GM18502 (cell line): ENCODE data around the gene CYBA.

Source experiments
- ATAC-seq: cut with Tn5 transposase; IDR thresholded peaks from one replicate; pipeline ENCODE4 v1.9.1; 2021; ENCODE audit warnings: mild to moderate bottlenecking; ENCODE audit not compliant: unreplicated experiment, poor library complexity

Gene CYBA

GRCh38 chr16:88599092-88599733, 51.6 kb downstream of the CYBA start:
- ATAC-seq: no peak

- no peak for ATAC-seq
Observed at GRCh38 chr16:88597856-88598491, 52.9 kb downstream of the CYBA start.

- no peak for ATAC-seq
Observed at GRCh38 chr16:88596483-88596882, 54.4 kb downstream of the CYBA start.

DNA sequence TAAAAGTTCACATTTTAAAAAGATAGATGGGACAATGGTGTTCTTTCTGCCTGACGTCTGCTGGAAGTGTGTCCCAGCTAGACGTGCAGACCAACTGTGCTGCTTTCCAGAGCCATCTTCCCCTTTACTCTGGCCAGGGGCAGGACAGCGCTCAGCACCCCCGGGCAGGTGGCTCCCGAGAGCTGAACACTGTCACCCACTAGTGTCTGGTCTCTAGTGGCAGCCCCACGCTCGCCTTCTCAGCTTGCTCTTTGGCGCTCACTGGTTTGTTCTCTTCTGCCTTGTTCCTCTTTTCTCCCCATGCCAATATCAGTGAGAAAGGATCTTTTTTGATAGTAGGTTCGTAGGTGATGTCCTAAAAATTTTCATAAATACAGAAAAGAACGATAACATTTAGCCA, 54.9 kb downstream of the CYBA start:
- no peak for ATAC-seq

- no peak for ATAC-seq
Observed at GRCh38 chr16:88595101-88595500, 55.8 kb downstream of the CYBA start.

DNA sequence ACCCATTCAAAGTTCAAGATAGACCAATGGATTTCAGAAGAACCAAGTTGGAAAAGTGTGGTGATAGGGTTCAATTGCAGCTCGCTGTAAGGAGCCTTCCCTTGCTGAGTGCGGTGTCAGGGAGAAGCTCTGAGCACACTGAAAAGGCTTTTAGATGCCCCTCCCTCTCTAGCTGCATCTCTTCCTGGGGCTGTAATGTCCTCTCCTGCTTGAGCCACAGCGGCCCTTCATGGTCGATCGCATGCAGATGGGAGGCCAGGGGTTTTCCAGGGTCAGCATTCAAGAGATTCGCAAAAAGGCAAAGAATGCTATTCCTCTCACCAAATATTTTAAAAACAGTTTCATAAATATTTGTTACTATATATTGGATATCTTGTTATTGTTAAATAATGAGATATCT, 56.9 kb downstream of the CYBA start:
- no peak for ATAC-seq

- no peak for ATAC-seq
Observed at GRCh38 chr16:88593489-88593888, 57.4 kb downstream of the CYBA start.
